GM12875 (cell line): Measurements from ENCODE around the gene PSD.
A peak's percentile ranks its signal among the peaks of the same experiment; 100 is the strongest.

Experiments
- H3K4me3 ChIP-seq: one replicate; pipeline ENCODE4 v1.5.1; 2011; ENCODE audit warnings: low read depth, low read length, control low read depth
- TF ChIP-seq, protein P1 (sequence below): IDR thresholded peaks from 2 replicates; pipeline ENCODE4 v1.5.1; 2011; ENCODE audit warnings: low read depth, mild to moderate bottlenecking, control low read depth, inconsistent platforms, low read length, moderate library complexity, borderline replicate concordance; ENCODE audit not compliant: insufficient read depth

Gene PSD

GRCh38 chr10:102424145-102424544 lies 5.6 kb upstream of the PSD start:
- H3K4me3 ChIP-seq, result no peak overlapping the region
- TF ChIP-seq, protein P1, sequence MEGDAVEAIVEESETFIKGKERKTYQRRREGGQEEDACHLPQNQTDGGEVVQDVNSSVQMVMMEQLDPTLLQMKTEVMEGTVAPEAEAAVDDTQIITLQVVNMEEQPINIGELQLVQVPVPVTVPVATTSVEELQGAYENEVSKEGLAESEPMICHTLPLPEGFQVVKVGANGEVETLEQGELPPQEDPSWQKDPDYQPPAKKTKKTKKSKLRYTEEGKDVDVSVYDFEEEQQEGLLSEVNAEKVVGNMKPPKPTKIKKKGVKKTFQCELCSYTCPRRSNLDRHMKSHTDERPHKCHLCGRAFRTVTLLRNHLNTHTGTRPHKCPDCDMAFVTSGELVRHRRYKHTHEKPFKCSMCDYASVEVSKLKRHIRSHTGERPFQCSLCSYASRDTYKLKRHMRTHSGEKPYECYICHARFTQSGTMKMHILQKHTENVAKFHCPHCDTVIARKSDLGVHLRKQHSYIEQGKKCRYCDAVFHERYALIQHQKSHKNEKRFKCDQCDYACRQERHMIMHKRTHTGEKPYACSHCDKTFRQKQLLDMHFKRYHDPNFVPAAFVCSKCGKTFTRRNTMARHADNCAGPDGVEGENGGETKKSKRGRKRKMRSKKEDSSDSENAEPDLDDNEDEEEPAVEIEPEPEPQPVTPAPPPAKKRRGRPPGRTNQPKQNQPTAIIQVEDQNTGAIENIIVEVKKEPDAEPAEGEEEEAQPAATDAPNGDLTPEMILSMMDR, result no peak

- no peak overlapping the region for H3K4me3 ChIP-seq
- TF ChIP-seq, protein P1, result no peak
Observed at GRCh38 chr10:102423372-102423968, 4.9 kb upstream of the PSD start.

- TF ChIP-seq, protein P1, result peak; percentile 85
- H3K4me3 ChIP-seq, result peak overlapping the region; percentile 98
Observed at GRCh38 chr10:102422545-102423129, 4.1 kb upstream of the PSD start.

- TF ChIP-seq, protein P1, result no peak
- peak overlapping the region; percentile 98 for H3K4me3 ChIP-seq
Observed at GRCh38 chr10:102421757-102422512, 3.4 kb upstream of the PSD start.

- peak overlapping the region; percentile 98 for H3K4me3 ChIP-seq
- TF ChIP-seq, protein P1, result no peak
Observed at GRCh38 chr10:102421507-102421756, 2.8 kb upstream of the PSD start.

GRCh38 chr10:102420714-102421506 lies 2.3 kb upstream of the PSD start, which contains the start of gene FBXL15:
Gene FBXL15, plus strand, starts transcription at chr10:102420836. Its CDS starts 294 bp downstream, at chr10:102421130.
- TF ChIP-seq, protein P1, result no peak
- peak within 1 kb of the TSS; percentile 98 for H3K4me3 ChIP-seq
